Measurements from ENCODE around the gene GUCA2A.

GRCh38 chr1:42143896-42144710 is 20.4 kb downstream of the GUCA2A start:
- TF ChIP-seq CTCF (IDR thresholded peaks at IDR 0.05; ENCODE audit: low read depth, low read length, poor library complexity, severe bottlenecking) (no peak), EZH2phosphoT487 (IDR thresholded peaks at IDR 0.05; ENCODE audit: borderline replicate concordance, low read length) (no peak)
